ENCODE data around the gene SUSD1. TPM values are rescaled to one million over a fixed set of nuclear protein-coding genes. Genes with fewer than 3 reads are reported as not detected.

The SUSD1 gene
- total and polyA plus RNA-seq, 12 donors, result 1.5 to 14.7 (median 4.3) TPM

DNA sequence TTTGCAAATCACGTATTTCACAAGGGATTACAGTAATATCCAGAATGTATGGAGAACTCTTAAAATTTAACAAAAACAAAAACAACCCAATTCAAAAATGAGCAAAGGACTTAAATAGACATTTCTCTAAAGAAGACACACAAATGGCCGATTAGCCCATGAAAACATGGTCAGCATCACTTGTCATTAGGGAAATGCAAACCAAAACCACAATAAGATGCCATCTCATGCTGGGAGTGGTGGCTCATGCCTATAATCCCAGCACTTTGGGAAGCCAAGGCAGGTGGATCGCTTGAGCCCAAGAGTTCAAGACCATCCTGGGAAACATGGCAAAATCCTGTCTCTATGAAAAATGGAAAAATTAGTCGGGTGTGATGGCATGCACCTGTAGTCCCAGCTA lies 120.2 kb downstream of the SUSD1 start:
- intact Hi-C loops (cut with DNase I), result no loop called here
- Histone ChIP-seq H3K9me3 (no peaks in the 10 kb centered on the region), H3K36me3 (peaks cover 0 to 16% (median 0%) of the 10 kb centered on the region in 9 donors), H3K27ac (no peak overlapping the region), H3K4me1 (peaks cover 3 to 56% (median 22%) of the 10 kb centered on the region in 9 donors), H3K4me3 (no peak overlapping the region), H3K27me3 (no peaks in the 10 kb centered on the region)
- TF ChIP-seq, protein P1, sequence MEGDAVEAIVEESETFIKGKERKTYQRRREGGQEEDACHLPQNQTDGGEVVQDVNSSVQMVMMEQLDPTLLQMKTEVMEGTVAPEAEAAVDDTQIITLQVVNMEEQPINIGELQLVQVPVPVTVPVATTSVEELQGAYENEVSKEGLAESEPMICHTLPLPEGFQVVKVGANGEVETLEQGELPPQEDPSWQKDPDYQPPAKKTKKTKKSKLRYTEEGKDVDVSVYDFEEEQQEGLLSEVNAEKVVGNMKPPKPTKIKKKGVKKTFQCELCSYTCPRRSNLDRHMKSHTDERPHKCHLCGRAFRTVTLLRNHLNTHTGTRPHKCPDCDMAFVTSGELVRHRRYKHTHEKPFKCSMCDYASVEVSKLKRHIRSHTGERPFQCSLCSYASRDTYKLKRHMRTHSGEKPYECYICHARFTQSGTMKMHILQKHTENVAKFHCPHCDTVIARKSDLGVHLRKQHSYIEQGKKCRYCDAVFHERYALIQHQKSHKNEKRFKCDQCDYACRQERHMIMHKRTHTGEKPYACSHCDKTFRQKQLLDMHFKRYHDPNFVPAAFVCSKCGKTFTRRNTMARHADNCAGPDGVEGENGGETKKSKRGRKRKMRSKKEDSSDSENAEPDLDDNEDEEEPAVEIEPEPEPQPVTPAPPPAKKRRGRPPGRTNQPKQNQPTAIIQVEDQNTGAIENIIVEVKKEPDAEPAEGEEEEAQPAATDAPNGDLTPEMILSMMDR (IDR thresholded peaks at IDR 0.05), result no peak
- DNase-seq (no peak), ATAC-seq (no peak)
- 97 to 98% methylated on average over 4 of the region's 4 CpGs for WGBS, 2 donors

- H3K27ac ChIP-seq, result peak overlapping the region in 1 of 10 donors; percentile 79
- peaks cover 0 to 5% (median 0%) of the 10 kb centered on the region in 9 donors for H3K36me3 ChIP-seq
- H3K27me3 ChIP-seq, result no peaks in the 10 kb centered on the region
- DNase-seq, result no peak
- peaks cover 0 to 7% (median 0%) of the 10 kb centered on the region in 11 donors for H3K9me3 ChIP-seq
- intact Hi-C loops (cut with DNase I), result no loop called here
- peaks cover 3 to 43% (median 23%) of the 10 kb centered on the region in 9 donors for H3K4me1 ChIP-seq
- WGBS, 2 donors, result 85% methylated on average over 5 of the region's 5 CpGs
- ATAC-seq, result no peak
- H3K4me3 ChIP-seq, result no peak overlapping the region
- TF ChIP-seq, protein P1 (IDR thresholded peaks at IDR 0.05), result no peak
Observed at GRCh38 chr9:112051812-112052211, 123.3 kb downstream of the SUSD1 start.

GRCh38 chr9:112050544-112051475 lies 124.3 kb downstream of the SUSD1 start:
- no peak overlapping the region for H3K4me3 ChIP-seq
- ATAC-seq (peak; percentile 53 to 71 (median 68)), DNase-seq (peak in 1 of 2 donors; percentile 61)
- peak overlapping the region in 8 of 10 donors; percentile 34 to 81 (median 50) for H3K27ac ChIP-seq
- H3K4me1 ChIP-seq, result peaks cover 3 to 47% (median 23%) of the 10 kb centered on the region in 9 donors
- peaks cover 0 to 5% (median 0%) of the 10 kb centered on the region in 9 donors for H3K36me3 ChIP-seq
- peaks cover 0 to 7% (median 0%) of the 10 kb centered on the region in 11 donors for H3K9me3 ChIP-seq
- H3K27me3 ChIP-seq, result no peaks in the 10 kb centered on the region
- WGBS, 2 donors, result 50 to 58% methylated on average over 7 of the region's 7 CpGs
- TF ChIP-seq, protein P1 (IDR thresholded peaks at IDR 0.05), result no peak
- intact Hi-C loops (cut with DNase I), result no loop called here

DNA sequence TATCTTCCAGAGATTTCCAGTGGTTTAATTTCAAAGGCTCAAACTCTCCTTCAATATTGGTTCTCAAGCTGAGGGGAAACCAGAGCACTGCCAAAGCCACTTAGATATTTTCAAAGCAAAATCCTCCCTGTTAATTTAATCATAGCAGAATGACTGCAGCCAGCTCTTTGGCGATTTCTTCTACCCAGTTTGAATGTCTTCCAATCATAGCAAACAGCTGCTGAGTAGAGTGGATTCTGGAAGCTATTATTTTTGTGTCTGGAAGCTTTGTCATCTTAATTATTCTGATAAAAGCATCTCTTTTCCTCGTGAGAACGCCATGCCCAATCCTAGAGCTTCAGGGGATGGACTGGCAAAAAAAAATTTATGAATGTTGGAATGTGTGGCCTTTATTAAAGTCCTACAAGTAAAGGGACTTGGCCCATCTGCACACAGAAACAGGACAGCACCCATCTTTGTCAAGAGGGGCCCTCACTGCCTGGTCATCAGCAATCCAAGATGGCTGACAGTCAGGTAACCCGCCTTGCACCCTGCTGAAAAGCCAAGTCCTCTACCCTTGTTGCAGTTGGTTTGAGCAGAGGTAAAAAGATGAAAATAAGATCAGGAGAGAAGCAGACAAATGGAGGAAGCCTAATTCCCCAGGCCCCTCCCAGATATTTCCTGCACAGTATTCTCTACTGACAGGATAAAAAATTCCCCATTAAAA lies 125.1 kb downstream of the SUSD1 start:
- 47% methylated on average over 4 of the region's 4 CpGs for WGBS, 2 donors

More for the DNA sequence above, 125.1 kb downstream of the SUSD1 start:
- peaks cover 3 to 47% (median 23%) of the 10 kb centered on the region in 9 donors for H3K4me1 ChIP-seq
- H3K4me3 ChIP-seq, result no peak overlapping the region
- H3K27ac ChIP-seq, result peak overlapping the region in 9 of 10 donors; percentile 34 to 81 (median 49)
- ATAC-seq (peak in 4 of 8 donors; percentile 35 to 48 (median 38)), DNase-seq (no peak)
- H3K9me3 ChIP-seq, result peaks cover 0 to 7% (median 0%) of the 10 kb centered on the region in 11 donors
- TF ChIP-seq, protein P1 (IDR thresholded peaks at IDR 0.05), result no peak
- peaks cover 0 to 6% (median 0%) of the 10 kb centered on the region in 9 donors for H3K36me3 ChIP-seq
- no peaks in the 10 kb centered on the region for H3K27me3 ChIP-seq
- intact Hi-C loops (cut with DNase I), result no loop called here

All from heart right ventricle (tissue), 16 donors.